Mammary epithelial cell (primary cell): ENCODE results near the gene MAP3K14.

Experiments
- CTCF ChIP-seq, 2 donors: IDR thresholded peaks in 1 of 2; conservative IDR thresholded peaks in 1 of 2; 2 replicates each; pipeline ENCODE4 v1.5.1; 2011 to 2012; ENCODE audit warnings: inconsistent platforms in 2 of 2, low read length in 2 of 2, mild to moderate bottlenecking in 2 of 2, control low read depth in 1 of 2, low read depth in 1 of 2; ENCODE audit not compliant: insufficient read depth in 1 of 2; ENCODE audit errors: extremely low read depth in 1 of 2
- EZH2 ChIP-seq: IDR thresholded peaks from 2 replicates; pipeline ENCODE4 v1.6.1; 2012; ENCODE audit warnings: low read length, inconsistent platforms, borderline replicate concordance

- TF ChIP-seq EZH2: no peak
- no peak for TF ChIP-seq CTCF (conservative IDR thresholded peaks at IDR 0.05 in 1 of 2, IDR thresholded peaks at IDR 0.05 in 1 of 2; ENCODE audit: extremely low read depth in 1 of 2, insufficient read depth in 1 of 2, low read depth in 1 of 2, low read length in 2 of 2)
These were observed 18.9 kb upstream of the MAP3K14 start for GRCh38 chr17:45335721-45336120.
